ENCODE results near the gene RAB8B.

GRCh38 chr15:63252292-63252691 is 62.9 kb downstream of the RAB8B start:
- no peak for TF ChIP-seq CTCF (IDR thresholded peaks at IDR 0.05 in 4 of 5, conservative IDR thresholded peaks at IDR 0.05 in 1 of 5)
- no peak for TF ChIP-seq POLR2A (IDR thresholded peaks at IDR 0.05)
